Type B pancreatic cell (in vitro differentiated cells): ENCODE results near the gene NUB1. TPM values are rescaled to one million over a fixed set of nuclear protein-coding genes. Genes with fewer than 3 reads are reported as not detected.

Source experiments
- DNase-seq: peaks from one replicate; pipeline ENCODE4 v3.0.0; 2021; ENCODE audit warnings: mixed read lengths; ENCODE audit not compliant: unreplicated experiment; ENCODE audit errors: extremely low spot score
- H3K27ac Mint-ChIP-seq: 2 replicates; pipeline ENCODE4 v1.8.0; 2021; ENCODE audit warnings: mild to moderate bottlenecking, mixed read lengths
- H3K27me3 Mint-ChIP-seq: 2 replicates; pipeline ENCODE4 v1.8.0; 2021; ENCODE audit warnings: mixed read lengths
- H3K36me3 Mint-ChIP-seq: 2 replicates; pipeline ENCODE4 v1.8.0; 2021; ENCODE audit warnings: mixed read lengths
- H3K4me1 Mint-ChIP-seq: one replicate; pipeline ENCODE4 v1.8.0; 2021; ENCODE audit warnings: mixed read lengths; ENCODE audit not compliant: unreplicated experiment
- H3K4me3 Mint-ChIP-seq: 2 replicates; pipeline ENCODE4 v1.8.0; 2021; ENCODE audit warnings: mild to moderate bottlenecking, mixed read lengths
- H3K9me3 Mint-ChIP-seq: 2 replicates; pipeline ENCODE4 v1.8.0; 2021; ENCODE audit warnings: mixed read lengths
- total RNA-seq: library from RNA; stranded (reverse); gene quantifications from 2 replicates; pipeline ENCODE4 v1.2.1, GENCODE V29; 2021; ENCODE audit warnings: low replicate concordance
- TF ChIP-seq, protein P1 (sequence below): fragments of 200-600 bp; sonication (generic); conservative IDR thresholded peaks from 2 replicates; pipeline ENCODE4 v1.5.0; 2021; ENCODE audit warnings: antibody characterized with exemption, mild to moderate bottlenecking

The NUB1 gene
- total RNA-seq, 1 donor from 2014 or later = 54.3 TPM

DNA sequence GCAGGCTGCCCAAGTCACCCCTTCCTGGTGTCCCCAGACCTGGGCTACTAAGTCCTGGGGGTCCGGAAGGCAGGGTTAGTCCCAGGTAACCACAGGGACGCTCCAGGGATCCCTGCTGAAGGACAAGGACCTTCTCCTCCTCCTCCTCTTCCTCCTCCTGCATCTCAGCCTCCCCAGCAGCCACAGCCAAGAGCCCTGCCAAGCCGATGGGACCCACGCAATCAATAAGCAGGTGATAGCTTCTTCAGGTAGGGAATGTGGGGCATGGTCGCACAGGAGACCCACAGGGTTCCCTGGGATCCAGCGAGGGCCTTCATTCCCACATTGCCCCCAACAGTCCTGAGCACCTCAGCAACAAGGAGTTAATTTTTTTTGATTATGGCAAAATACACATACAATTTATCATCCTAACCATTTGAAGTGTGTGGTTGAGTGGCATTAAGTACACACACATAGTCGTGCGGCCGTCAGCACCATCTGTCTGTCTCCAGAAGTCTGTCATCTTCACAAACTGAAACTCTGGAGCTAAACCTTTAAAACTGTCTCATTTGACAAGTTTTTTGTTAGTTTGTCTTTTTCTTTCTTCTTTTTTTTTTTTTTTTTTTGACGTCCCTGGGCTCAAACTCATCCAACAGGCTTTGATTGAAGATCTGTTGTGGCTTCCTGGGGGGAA is 86.2 kb downstream of the NUB1 start:
- no peaks in the 10 kb centered on the region for H3K27me3 Mint-ChIP-seq
- TF ChIP-seq, protein P1, sequence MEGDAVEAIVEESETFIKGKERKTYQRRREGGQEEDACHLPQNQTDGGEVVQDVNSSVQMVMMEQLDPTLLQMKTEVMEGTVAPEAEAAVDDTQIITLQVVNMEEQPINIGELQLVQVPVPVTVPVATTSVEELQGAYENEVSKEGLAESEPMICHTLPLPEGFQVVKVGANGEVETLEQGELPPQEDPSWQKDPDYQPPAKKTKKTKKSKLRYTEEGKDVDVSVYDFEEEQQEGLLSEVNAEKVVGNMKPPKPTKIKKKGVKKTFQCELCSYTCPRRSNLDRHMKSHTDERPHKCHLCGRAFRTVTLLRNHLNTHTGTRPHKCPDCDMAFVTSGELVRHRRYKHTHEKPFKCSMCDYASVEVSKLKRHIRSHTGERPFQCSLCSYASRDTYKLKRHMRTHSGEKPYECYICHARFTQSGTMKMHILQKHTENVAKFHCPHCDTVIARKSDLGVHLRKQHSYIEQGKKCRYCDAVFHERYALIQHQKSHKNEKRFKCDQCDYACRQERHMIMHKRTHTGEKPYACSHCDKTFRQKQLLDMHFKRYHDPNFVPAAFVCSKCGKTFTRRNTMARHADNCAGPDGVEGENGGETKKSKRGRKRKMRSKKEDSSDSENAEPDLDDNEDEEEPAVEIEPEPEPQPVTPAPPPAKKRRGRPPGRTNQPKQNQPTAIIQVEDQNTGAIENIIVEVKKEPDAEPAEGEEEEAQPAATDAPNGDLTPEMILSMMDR = no peak
- DNase-seq = no peak
- peak overlapping the region; percentile 91 for H3K27ac Mint-ChIP-seq
- H3K9me3 Mint-ChIP-seq = no peaks in the 10 kb centered on the region
- H3K36me3 Mint-ChIP-seq = no peaks in the 10 kb centered on the region
- H3K4me1 Mint-ChIP-seq = peaks cover 45% of the 10 kb centered on the region
- H3K4me3 Mint-ChIP-seq = peak overlapping the region; percentile 78

Other genes with a start within 250 kb of the NUB1 start
- gene GBX1, start 174.1 kb upstream of the NUB1 start, total RNA-seq = 0.26 and 0.41 TPM in 2 replicates
- gene ASB10, start 154.6 kb upstream of the NUB1 start, total RNA-seq = not detected in 2 replicates
- not detected in 2 replicates for gene H2BK1, start 131.3 kb upstream of the NUB1 start, total RNA-seq
- 35.9 and 46.5 TPM in 2 replicates for gene ABCF2, start 114.6 kb upstream of the NUB1 start, total RNA-seq
- 44.4 and 54.7 TPM in 2 replicates for gene CHPF2, start 109.3 kb upstream of the NUB1 start, total RNA-seq
- 20.0 and 58.4 TPM in 2 replicates for gene SMARCD3, start 93.1 kb upstream of the NUB1 start, total RNA-seq
- gene WDR86, start 68.2 kb downstream of the NUB1 start, total RNA-seq = 13.0 and 83.0 TPM in 2 replicates
- 0.67 and 1.3 TPM in 2 replicates for gene CRYGN, start 98.3 kb downstream of the NUB1 start, total RNA-seq
- 79.2 and 81.0 TPM in 2 replicates for gene RHEB, start 178.1 kb downstream of the NUB1 start, total RNA-seq